ENCODE measurements around the gene GPR68.
A peak's percentile ranks its signal among the peaks of the same experiment; 100 is the strongest.

GPR68 gene, protein sequence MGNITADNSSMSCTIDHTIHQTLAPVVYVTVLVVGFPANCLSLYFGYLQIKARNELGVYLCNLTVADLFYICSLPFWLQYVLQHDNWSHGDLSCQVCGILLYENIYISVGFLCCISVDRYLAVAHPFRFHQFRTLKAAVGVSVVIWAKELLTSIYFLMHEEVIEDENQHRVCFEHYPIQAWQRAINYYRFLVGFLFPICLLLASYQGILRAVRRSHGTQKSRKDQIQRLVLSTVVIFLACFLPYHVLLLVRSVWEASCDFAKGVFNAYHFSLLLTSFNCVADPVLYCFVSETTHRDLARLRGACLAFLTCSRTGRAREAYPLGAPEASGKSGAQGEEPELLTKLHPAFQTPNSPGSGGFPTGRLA

DNA sequence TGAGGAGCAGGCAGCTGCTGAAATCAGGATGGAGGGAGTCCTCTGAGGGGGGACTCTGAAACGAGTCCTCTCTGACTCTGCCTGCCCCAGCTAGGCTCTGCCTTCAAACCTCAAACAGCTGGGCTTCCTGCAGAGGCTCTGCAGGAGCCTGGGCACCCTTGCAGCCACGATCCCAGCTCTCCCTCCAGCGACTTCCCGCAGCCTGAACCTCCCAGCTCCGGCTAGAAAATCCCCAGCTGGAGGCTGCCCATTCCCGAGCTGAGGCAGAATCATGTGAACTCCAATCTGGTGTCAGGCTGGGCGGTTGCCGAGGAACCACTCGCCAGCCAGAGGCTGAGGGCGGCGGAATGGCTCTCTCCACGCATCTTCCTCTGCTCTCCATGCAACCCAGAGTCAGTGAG lies at the start of gene GPR68:
Gene GPR68 (minus strand): TSS at position 204 of the 401 bp plus-strand sequence. CDS start 9,654 bp downstream, outside the sequence.
- H3K27me3 ChIP-seq (ENCODE audit: control insufficient read depth in 1 of 2, insufficient read depth in 2 of 2, low read length in 2 of 2): peaks cover 0 to 8% of the 10 kb centered on the region in 2 donors
- H3K27ac ChIP-seq (ENCODE audit: low read depth, low read length): no peak within 1 kb of the TSS
- H3K4me3 ChIP-seq (ENCODE audit: low read depth in 1 of 2, low read length in 2 of 2): peak within 1 kb of the TSS; percentile 14 to 26
- H3K9me3 ChIP-seq (ENCODE audit: low read length): no peaks in the 10 kb centered on the region
- peaks cover 24% of the 10 kb centered on the region for H3K4me1 ChIP-seq (ENCODE audit: insufficient read depth, low read length)
- H3K36me3 ChIP-seq (ENCODE audit: insufficient read depth, low read length): no peaks in the 10 kb centered on the region
- H3K9ac ChIP-seq (ENCODE audit: low read length): peak within 1 kb of the TSS; percentile 33

DNA sequence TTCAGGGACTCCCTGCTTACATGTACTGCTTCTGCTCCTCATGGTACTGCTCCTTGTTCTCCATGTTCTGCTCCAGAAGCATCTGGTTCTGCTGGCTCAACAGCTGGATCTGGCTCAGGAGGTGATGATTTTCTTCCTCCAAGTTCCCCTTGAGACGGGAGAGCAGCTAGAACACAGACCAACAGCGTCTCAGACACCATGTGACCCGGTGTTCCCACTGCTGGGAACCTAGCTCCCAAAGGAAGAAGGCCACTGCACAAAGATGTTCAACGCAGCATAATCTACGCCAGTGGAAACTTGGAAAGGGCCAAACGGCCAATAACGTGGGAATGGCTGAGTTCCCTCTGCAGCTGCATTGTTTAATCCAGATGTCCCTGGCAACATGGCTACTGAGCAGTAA lies 49.6 kb upstream of the GPR68 start:
- Histone ChIP-seq H3K4me3 (ENCODE audit: low read depth in 1 of 2, low read length in 2 of 2) (no peak overlapping the region), H3K27ac (ENCODE audit: low read depth, low read length) (no peak overlapping the region), H3K9me3 (ENCODE audit: low read length) (no peaks in the 10 kb centered on the region), H3K9ac (ENCODE audit: low read length) (no peak overlapping the region), H3K4me1 (ENCODE audit: insufficient read depth, low read length) (peaks cover 5% of the 10 kb centered on the region), H3K36me3 (ENCODE audit: insufficient read depth, low read length) (no peaks in the 10 kb centered on the region), H3K27me3 (ENCODE audit: control insufficient read depth in 1 of 2, insufficient read depth in 2 of 2, low read length in 2 of 2) (no peaks in the 10 kb centered on the region)

DNA sequence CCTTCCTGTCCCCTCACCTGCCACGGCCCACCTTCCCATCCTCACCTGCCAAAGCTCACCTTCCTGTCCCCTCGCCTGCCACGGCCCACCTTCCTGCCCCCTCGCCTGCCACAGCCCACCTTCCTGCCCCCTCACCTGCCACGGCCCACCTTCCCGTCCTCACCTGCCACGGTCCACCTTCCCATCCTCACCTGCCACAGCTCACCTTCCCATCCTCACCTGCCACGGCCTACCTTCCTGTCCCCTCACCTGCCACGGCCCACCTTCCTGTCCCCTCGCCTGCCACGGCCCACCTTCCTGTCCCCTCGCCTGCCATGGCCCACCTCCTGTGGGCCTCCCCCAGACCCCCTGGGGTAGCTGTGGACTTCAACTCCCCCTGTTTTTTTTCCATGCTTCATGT lies 48.8 kb upstream of the GPR68 start:
- no peaks in the 10 kb centered on the region for H3K9me3 ChIP-seq (ENCODE audit: low read length)
- H3K27me3 ChIP-seq (ENCODE audit: control insufficient read depth in 1 of 2, insufficient read depth in 2 of 2, low read length in 2 of 2): no peaks in the 10 kb centered on the region
- no peak overlapping the region for H3K9ac ChIP-seq (ENCODE audit: low read length)
- no peaks in the 10 kb centered on the region for H3K4me1 ChIP-seq (ENCODE audit: insufficient read depth, low read length)
- H3K27ac ChIP-seq (ENCODE audit: low read depth, low read length): no peak overlapping the region
- no peak overlapping the region for H3K4me3 ChIP-seq (ENCODE audit: low read depth in 1 of 2, low read length in 2 of 2)
- H3K36me3 ChIP-seq (ENCODE audit: insufficient read depth, low read length): no peaks in the 10 kb centered on the region

DNA sequence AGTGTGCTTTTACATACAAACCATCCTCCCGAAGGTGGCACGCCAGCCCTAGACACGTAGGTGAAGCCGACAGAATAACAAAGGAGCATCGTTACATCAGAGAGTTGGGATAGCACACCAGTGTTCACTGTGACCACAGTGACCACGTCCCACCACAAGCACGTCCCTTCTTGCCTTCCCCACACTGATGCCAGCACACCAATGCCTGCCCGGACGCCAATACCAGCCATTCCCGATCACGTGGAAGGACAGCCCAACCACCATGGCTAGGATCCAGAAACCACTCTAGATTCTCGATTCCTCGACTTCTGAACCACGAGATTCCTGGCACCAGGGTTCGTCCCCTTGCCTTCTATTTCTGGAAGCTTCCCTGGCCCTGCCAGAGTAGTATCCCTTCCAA lies 48.0 kb upstream of the GPR68 start:
- Histone ChIP-seq H3K27ac (ENCODE audit: low read depth, low read length) (no peak overlapping the region), H3K4me1 (ENCODE audit: insufficient read depth, low read length) (no peaks in the 10 kb centered on the region), H3K9ac (ENCODE audit: low read length) (no peak overlapping the region), H3K4me3 (ENCODE audit: low read depth in 1 of 2, low read length in 2 of 2) (no peak overlapping the region), H3K36me3 (ENCODE audit: insufficient read depth, low read length) (no peaks in the 10 kb centered on the region), H3K9me3 (ENCODE audit: low read length) (no peaks in the 10 kb centered on the region), H3K27me3 (ENCODE audit: control insufficient read depth in 1 of 2, insufficient read depth in 2 of 2, low read length in 2 of 2) (no peaks in the 10 kb centered on the region)

DNA sequence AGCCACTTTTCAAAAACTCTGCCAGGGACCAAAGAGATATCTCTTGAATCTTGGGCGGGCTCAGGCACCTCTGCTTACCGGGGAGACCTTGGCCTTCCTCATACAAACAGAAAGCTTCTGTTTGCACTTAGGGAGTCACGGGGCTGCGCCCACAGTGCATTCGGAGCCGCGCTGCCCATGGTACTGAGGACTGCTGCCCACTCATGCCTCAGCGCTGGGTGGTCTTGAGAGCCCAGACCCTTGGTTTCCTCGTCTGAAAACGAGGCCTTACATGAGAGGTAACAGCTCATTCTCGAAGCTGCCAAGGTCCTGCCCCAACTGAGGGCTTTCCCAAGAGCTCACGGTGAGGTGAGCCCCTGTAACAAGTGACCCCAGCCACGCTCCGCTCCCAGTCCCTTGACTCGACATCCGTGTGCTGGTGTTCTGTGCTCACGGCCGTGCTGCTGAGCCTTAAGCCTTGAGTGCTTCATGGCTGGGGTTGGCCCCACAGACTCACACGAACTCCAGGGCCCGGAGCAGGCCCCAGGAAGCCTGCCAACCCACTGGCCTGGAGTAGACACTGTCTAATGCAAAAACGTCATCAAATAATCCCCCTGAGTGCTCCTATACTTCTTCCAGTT lies 47.4 kb upstream of the GPR68 start:
- no peak overlapping the region for H3K4me3 ChIP-seq (ENCODE audit: low read depth in 1 of 2, low read length in 2 of 2)
- no peaks in the 10 kb centered on the region for H3K27me3 ChIP-seq (ENCODE audit: control insufficient read depth in 1 of 2, insufficient read depth in 2 of 2, low read length in 2 of 2)
- no peaks in the 10 kb centered on the region for H3K4me1 ChIP-seq (ENCODE audit: insufficient read depth, low read length)
- H3K9me3 ChIP-seq (ENCODE audit: low read length): no peaks in the 10 kb centered on the region
- no peaks in the 10 kb centered on the region for H3K36me3 ChIP-seq (ENCODE audit: insufficient read depth, low read length)
- no peak overlapping the region for H3K27ac ChIP-seq (ENCODE audit: low read depth, low read length)
- no peak overlapping the region for H3K9ac ChIP-seq (ENCODE audit: low read length)

DNA sequence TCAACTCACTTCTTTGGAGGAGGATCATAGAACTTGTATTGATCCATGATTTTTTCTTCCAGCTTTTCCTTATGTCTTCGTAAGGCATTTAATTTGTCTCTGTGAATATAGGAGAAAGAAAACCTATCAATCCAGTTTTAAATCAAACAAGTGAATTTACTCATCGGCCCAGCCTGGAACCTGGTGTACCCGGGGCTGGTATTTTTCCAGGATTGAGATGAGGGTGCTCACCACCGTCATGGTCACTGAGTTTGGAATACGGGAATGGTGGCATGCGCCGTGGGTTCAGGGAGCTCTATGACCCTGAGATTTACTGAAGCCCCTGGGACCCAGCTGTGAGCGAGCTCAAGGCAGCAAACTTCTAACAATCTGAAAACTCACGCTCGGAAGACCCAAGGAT lies 46.5 kb upstream of the GPR68 start:
- Histone ChIP-seq H3K36me3 (ENCODE audit: insufficient read depth, low read length) (no peaks in the 10 kb centered on the region), H3K4me1 (ENCODE audit: insufficient read depth, low read length) (no peaks in the 10 kb centered on the region), H3K9me3 (ENCODE audit: low read length) (no peaks in the 10 kb centered on the region), H3K4me3 (ENCODE audit: low read depth in 1 of 2, low read length in 2 of 2) (no peak overlapping the region), H3K9ac (ENCODE audit: low read length) (no peak overlapping the region), H3K27me3 (ENCODE audit: control insufficient read depth in 1 of 2, insufficient read depth in 2 of 2, low read length in 2 of 2) (no peaks in the 10 kb centered on the region), H3K27ac (ENCODE audit: low read depth, low read length) (no peak overlapping the region)

DNA sequence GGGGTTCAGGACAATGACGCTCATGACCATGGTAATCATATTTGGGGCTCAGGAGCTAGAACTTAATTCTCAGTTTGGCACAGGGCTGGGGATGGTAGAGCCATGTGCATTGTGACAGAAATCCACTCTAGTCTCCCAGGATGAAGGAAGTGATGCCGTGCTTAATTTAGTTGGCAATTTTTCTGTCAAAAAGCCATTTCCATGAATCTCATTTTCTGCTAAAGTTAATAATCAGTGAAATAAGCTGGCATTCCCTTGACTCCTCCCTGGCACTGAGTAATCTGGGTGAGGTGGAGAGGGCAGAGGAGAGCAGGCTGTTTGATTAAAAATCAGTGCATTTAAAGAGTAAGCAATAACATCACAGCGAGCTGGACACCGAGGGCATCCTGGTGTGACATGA lies 45.0 kb upstream of the GPR68 start:
- H3K36me3 ChIP-seq (ENCODE audit: insufficient read depth, low read length): no peaks in the 10 kb centered on the region
- H3K4me1 ChIP-seq (ENCODE audit: insufficient read depth, low read length): peaks cover 14% of the 10 kb centered on the region
- no peak overlapping the region for H3K9ac ChIP-seq (ENCODE audit: low read length)
- no peaks in the 10 kb centered on the region for H3K27me3 ChIP-seq (ENCODE audit: control insufficient read depth in 1 of 2, insufficient read depth in 2 of 2, low read length in 2 of 2)
- H3K4me3 ChIP-seq (ENCODE audit: low read depth in 1 of 2, low read length in 2 of 2): no peak overlapping the region
- H3K27ac ChIP-seq (ENCODE audit: low read depth, low read length): no peak overlapping the region
- H3K9me3 ChIP-seq (ENCODE audit: low read length): no peaks in the 10 kb centered on the region

DNA sequence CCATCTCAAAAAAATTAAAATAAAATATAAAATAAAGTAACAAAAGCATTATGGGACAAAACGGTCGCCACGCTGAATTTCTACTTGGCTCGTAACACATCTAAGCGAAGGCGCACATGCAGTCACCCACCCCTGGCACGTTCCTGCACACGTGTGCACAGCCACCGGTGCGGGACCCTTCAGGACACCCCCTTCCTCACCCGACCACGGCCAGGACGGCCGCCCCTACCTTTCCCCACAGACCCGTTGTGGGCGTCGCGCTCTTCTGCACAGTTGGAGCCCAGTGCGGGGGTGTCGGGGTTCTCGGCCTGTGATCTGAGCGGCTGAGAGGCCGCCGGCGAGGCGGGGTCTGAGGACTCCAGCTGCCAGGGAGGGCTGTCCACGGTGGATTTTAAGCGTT lies 44.4 kb upstream of the GPR68 start:
- Histone ChIP-seq H3K27me3 (ENCODE audit: control insufficient read depth in 1 of 2, insufficient read depth in 2 of 2, low read length in 2 of 2) (no peaks in the 10 kb centered on the region), H3K4me1 (ENCODE audit: insufficient read depth, low read length) (peaks cover 20% of the 10 kb centered on the region), H3K27ac (ENCODE audit: low read depth, low read length) (no peak overlapping the region), H3K4me3 (ENCODE audit: low read depth in 1 of 2, low read length in 2 of 2) (no peak overlapping the region), H3K9me3 (ENCODE audit: low read length) (no peaks in the 10 kb centered on the region), H3K36me3 (ENCODE audit: insufficient read depth, low read length) (no peaks in the 10 kb centered on the region), H3K9ac (ENCODE audit: low read length) (no peak overlapping the region)

DNA sequence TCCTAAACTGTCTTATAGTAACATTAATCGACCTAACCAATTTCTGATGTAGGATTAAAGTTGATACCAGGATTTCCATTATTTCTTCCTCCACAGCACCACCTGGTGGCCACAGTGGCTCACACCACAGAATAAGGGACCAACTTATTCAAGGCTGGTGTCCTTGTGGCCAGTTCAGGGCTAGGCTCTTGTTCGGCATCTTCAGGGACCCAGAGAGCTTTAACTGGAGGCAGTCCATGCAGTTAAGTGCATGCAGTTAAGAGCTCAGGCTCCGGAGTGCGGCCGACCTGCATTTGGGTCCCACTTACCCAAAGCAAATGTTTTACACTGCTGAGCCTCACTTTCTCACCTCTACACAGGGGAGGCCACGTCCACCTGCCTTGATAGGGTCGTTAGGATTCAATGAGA lies 42.0 kb upstream of the GPR68 start:
- no peaks in the 10 kb centered on the region for H3K36me3 ChIP-seq (ENCODE audit: insufficient read depth, low read length)
- peaks cover 26% of the 10 kb centered on the region for H3K4me1 ChIP-seq (ENCODE audit: insufficient read depth, low read length)
- H3K27me3 ChIP-seq (ENCODE audit: control insufficient read depth in 1 of 2, insufficient read depth in 2 of 2, low read length in 2 of 2): no peaks in the 10 kb centered on the region
- no peak overlapping the region for H3K4me3 ChIP-seq (ENCODE audit: low read depth in 1 of 2, low read length in 2 of 2)
- H3K9ac ChIP-seq (ENCODE audit: low read length): no peak overlapping the region
- H3K27ac ChIP-seq (ENCODE audit: low read depth, low read length): no peak overlapping the region
- H3K9me3 ChIP-seq (ENCODE audit: low read length): no peaks in the 10 kb centered on the region

DNA sequence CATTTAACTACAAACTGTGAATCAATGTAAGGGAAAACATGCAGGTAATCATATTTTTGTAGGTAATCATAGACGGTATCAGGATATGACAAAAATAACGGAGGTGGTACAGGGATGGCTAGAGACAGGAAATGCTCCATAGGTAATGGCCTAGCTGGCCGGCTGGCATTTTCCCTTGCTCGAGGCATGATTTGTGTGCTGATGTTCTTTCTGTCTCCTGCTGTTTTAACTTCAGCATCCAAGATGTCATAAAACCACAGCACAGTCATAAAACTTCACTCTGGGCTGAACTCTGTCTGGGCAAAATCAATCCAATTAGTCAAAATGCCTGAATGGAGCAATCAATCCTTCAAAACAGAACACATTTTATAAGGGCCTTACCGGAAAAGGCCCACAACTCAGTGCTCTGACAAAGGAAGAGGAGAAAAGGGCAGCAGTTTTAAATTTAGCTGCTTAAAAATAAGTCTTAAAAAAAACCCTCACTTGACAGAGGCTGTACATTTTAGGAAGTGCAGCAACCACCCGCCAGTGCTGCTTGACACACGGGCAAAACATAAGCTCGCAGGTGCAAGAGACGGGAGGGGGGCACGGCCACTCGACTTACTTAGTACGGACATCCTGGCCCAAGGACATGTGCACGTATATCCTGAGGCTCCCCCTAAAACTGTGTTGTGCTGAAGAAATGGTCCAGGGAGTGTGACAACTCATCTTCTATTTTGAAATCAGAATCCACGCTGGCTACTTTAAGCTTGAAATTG lies 40.5 kb upstream of the GPR68 start:
- Histone ChIP-seq H3K9ac (ENCODE audit: low read length) (no peak overlapping the region), H3K4me1 (ENCODE audit: insufficient read depth, low read length) (peaks cover 26% of the 10 kb centered on the region), H3K27me3 (ENCODE audit: control insufficient read depth in 1 of 2, insufficient read depth in 2 of 2, low read length in 2 of 2) (no peaks in the 10 kb centered on the region), H3K36me3 (ENCODE audit: insufficient read depth, low read length) (no peaks in the 10 kb centered on the region), H3K4me3 (ENCODE audit: low read depth in 1 of 2, low read length in 2 of 2) (no peak overlapping the region), H3K27ac (ENCODE audit: low read depth, low read length) (peak overlapping the region; percentile 13), H3K9me3 (ENCODE audit: low read length) (no peaks in the 10 kb centered on the region)

DNA sequence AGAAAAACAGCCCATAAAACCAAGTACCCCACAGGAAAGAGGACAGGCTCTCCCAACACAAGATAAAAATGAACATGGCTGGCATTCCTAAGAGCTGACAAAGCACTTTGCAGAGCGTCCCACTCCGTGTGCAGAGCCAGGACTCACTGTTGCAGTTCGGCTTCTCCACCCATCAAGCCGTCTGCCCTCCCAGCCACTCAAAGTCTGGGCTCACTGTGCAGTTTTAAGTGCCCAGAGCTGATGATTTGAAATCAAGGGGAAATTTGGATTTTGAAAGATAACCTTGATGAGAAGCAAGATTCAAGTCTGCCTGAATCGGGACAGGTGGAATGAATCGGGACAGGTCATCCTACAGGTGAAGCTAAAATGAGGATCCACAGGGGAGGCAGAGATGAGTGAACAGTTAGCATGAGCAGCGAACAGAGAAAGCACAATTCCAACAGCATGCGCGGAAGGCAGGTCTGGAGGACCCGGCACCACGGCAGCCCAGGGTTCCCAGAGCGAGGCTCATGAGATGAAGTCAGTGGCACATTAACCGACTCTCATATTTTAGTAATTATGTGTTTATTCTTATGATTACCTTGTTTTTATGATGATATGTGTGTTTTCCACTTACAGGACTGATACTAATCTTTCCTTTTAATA lies 39.8 kb upstream of the GPR68 start:
- no peaks in the 10 kb centered on the region for H3K27me3 ChIP-seq (ENCODE audit: control insufficient read depth in 1 of 2, insufficient read depth in 2 of 2, low read length in 2 of 2)
- no peak overlapping the region for H3K4me3 ChIP-seq (ENCODE audit: low read depth in 1 of 2, low read length in 2 of 2)
- H3K4me1 ChIP-seq (ENCODE audit: insufficient read depth, low read length): peaks cover 26% of the 10 kb centered on the region
- H3K9me3 ChIP-seq (ENCODE audit: low read length): no peaks in the 10 kb centered on the region
- H3K36me3 ChIP-seq (ENCODE audit: insufficient read depth, low read length): no peaks in the 10 kb centered on the region
- H3K27ac ChIP-seq (ENCODE audit: low read depth, low read length): peak overlapping the region; percentile 61
- no peak overlapping the region for H3K9ac ChIP-seq (ENCODE audit: low read length)

Measured in muscle layer of colon (tissue), 2 donors.